A549 (cell line): ENCODE data around the gene SPIB. TPM values are rescaled to one million over a fixed set of nuclear protein-coding genes. Genes with fewer than 3 reads are reported as not detected.

Source experiments
- ATAC-seq, 2 experiments: fragments of 200-7000 bp in 1 of 2; fragments of >200 bp in 1 of 2; cut with Nextera tagmentation in 1 of 2; cut with Tn5 transposase in 1 of 2; 3 replicates each; pipeline versions ENCODE4 v1.8.0 to v1.9.1; 2018 to 2020; ENCODE audit warnings: mild to moderate bottlenecking in 1 of 2, moderate library complexity in 1 of 2
- CTCF ChIA-PET: fragments of 300-600 bp; sonication (Branson Sonifier 250); formaldehyde crosslinking; extraction: SDS; loops from one replicate; lab custom pipeline; 2021; ENCODE audit warnings: antibody characterized with exemption, inconsistent platforms; lab: Yijun Ruan, JAX
- POLR2A ChIA-PET: fragments of 350-600 bp; formaldehyde crosslinking; extraction: SDS; loops from one replicate; lab custom pipeline; 2021; ENCODE audit warnings: antibody characterized with exemption, inconsistent platforms; lab: Yijun Ruan, JAX
- DNase-seq, 2 experiments: peaks; one replicate each; pipeline versions ENCODE4 v3.0.0 to v3.0.0-alpha.2; 2011 to 2016; ENCODE audit warnings: low read depth in 1 of 2, low spot score in 1 of 2
- FAIRE-seq: peaks from 2 replicates; lab custom pipeline; 2011; peaks lifted over from hg19 to GRCh38; lab: Jason Lieb, UNC
- H3K27ac ChIP-seq, 2 experiments: fragments of >200 bp; sonication (Bioruptor Twin); formaldehyde crosslinking; 3 replicates each; pipeline ENCODE4 v1.5.1; 2016 to 2017
- H3K4me1 ChIP-seq: fragments of >200 bp; sonication (Bioruptor Twin); formaldehyde crosslinking; 3 replicates; pipeline ENCODE4 v1.6.1; 2016
- H3K4me2 ChIP-seq: fragments of >200 bp; sonication (Bioruptor Twin); formaldehyde crosslinking; 3 replicates; pipeline ENCODE4 v1.6.1; 2016
- H3K4me3 ChIP-seq: fragments of >200 bp; sonication (Bioruptor Twin); formaldehyde crosslinking; 3 replicates; pipeline ENCODE4 v1.5.1; 2016
- H3K9me3 ChIP-seq: fragments of >200 bp; sonication (Bioruptor Twin); formaldehyde crosslinking; 3 replicates; pipeline ENCODE4 v1.6.1; 2016
- BHLHE40 ChIP-seq: IDR thresholded peaks from 2 replicates; pipeline ENCODE4 v1.6.1; 2012; ENCODE audit warnings: low read depth, low read length, inconsistent platforms
- CBX2 ChIP-seq: fragments of 200-600 bp; sonication (generic); IDR thresholded peaks from 2 replicates; pipeline ENCODE4 v1.6.1; 2016; ENCODE audit warnings: low read depth, mild to moderate bottlenecking, borderline replicate concordance
- CHD2 ChIP-seq: fragments of 150-350 bp; IDR thresholded peaks from 2 replicates; pipeline ENCODE4 v1.6.1; 2014; ENCODE audit warnings: low read length; ENCODE audit not compliant: partially characterized antibody
- CHD4 ChIP-seq: fragments of 200-600 bp; sonication (generic); IDR thresholded peaks from 2 replicates; pipeline ENCODE4 v1.6.1; 2016; ENCODE audit warnings: antibody characterized with exemption, mild to moderate bottlenecking, borderline replicate concordance
- EP300 ChIP-seq, 2 experiments: fragments of >200 bp; sonication (Bioruptor Twin); formaldehyde crosslinking; IDR thresholded peaks; 2 replicates in 1 of 2; 3 replicates in 1 of 2; pipeline ENCODE4 v1.6.1; 2016 to 2017
- ESRRA ChIP-seq: fragments of 150-350 bp; IDR thresholded peaks from 2 replicates; pipeline ENCODE4 v1.6.1; 2014; ENCODE audit warnings: mild to moderate bottlenecking, low read length, borderline replicate concordance
- HDAC2 ChIP-seq: fragments of 200-600 bp; sonication (generic); IDR thresholded peaks from 2 replicates; pipeline ENCODE4 v1.6.1; 2016
- HOXA7 ChIP-seq: fragments of 250-450 bp; sonication (Bioruptor Pico); IDR thresholded peaks from 2 replicates; pipeline ENCODE4 v1.5.0; 2020; ENCODE audit warnings: mild to moderate bottlenecking, moderate library complexity
- HOXB5 ChIP-seq: fragments of 250-450 bp; sonication (Bioruptor Pico); IDR thresholded peaks from 2 replicates; pipeline ENCODE4 v1.5.0; 2020; ENCODE audit warnings: mild to moderate bottlenecking, moderate library complexity
- JUNB ChIP-seq: fragments of >200 bp; sonication (Bioruptor Twin); formaldehyde crosslinking; IDR thresholded peaks from 2 replicates; pipeline ENCODE4 v1.6.1; 2016
- KDM1A ChIP-seq: fragments of 200-600 bp; sonication (generic); IDR thresholded peaks from 2 replicates; pipeline ENCODE4 v1.6.1; 2016; ENCODE audit warnings: low read depth, mild to moderate bottlenecking
- MAFK ChIP-seq: fragments of 450-650 bp; IDR thresholded peaks from 2 replicates; pipeline ENCODE4 v1.6.1; 2014; ENCODE audit not compliant: partially characterized antibody
- MAZ ChIP-seq: fragments of 150-350 bp; IDR thresholded peaks from 2 replicates; pipeline ENCODE4 v1.6.1; 2014; ENCODE audit warnings: antibody characterized with exemption, low read depth, low read length, borderline replicate concordance
- NFE2L2 ChIP-seq: fragments of 150-350 bp; conservative IDR thresholded peaks from 2 replicates; pipeline ENCODE4 v1.6.1; 2014; ENCODE audit warnings: low read length
- NPAS2 ChIP-seq: fragments of 250-450 bp; sonication (Bioruptor Pico); IDR thresholded peaks from 2 replicates; pipeline ENCODE4 v1.8.0; 2022; ENCODE audit warnings: mild to moderate bottlenecking, moderate library complexity, borderline replicate concordance
- RARB ChIP-seq: fragments of 250-450 bp; sonication (Bioruptor Pico); IDR thresholded peaks from 2 replicates; pipeline ENCODE4 v1.8.0; 2021; ENCODE audit warnings: mild to moderate bottlenecking, moderate library complexity
- RCOR1 ChIP-seq: fragments of 150-350 bp; IDR thresholded peaks from 2 replicates; pipeline ENCODE4 v1.6.1; 2014; ENCODE audit warnings: antibody characterized with exemption, low read length, low read depth
- RNF2 ChIP-seq: fragments of 200-600 bp; sonication (generic); IDR thresholded peaks from 2 replicates; pipeline ENCODE4 v1.6.1; 2016; ENCODE audit warnings: low read depth, mild to moderate bottlenecking, antibody characterized with exemption, moderate library complexity, borderline replicate concordance
- SREBF2 ChIP-seq: fragments of 450-650 bp; IDR thresholded peaks from 2 replicates; pipeline ENCODE4 v1.6.1; 2014; ENCODE audit warnings: mild to moderate bottlenecking, moderate library complexity
- TFCP2L1 ChIP-seq: fragments of 250-450 bp; sonication (Bioruptor Pico); IDR thresholded peaks from 2 replicates; pipeline ENCODE4 v1.5.0; 2021; ENCODE audit warnings: mild to moderate bottlenecking
- TP53 ChIP-seq: fragments of 250-450 bp; sonication (Bioruptor Pico); IDR thresholded peaks from 2 replicates; pipeline ENCODE4 v1.5.0; 2021; ENCODE audit warnings: mild to moderate bottlenecking, moderate library complexity
- WGBS: methylation state at CpG from one replicate; pipeline ENCODE4 v1.1.6; 2017; ENCODE audit errors: missing lambda C conversion rate; 5-methylcytosine and 5-hydroxymethylcytosine counted together
- polyA plus RNA-seq, 4 experiments: library from polyadenylated mRNA; depleted of rRNA in 3 of 4; stranded (reverse); fragments of >200 nt; fragmentation: RNase III in 1 of 4; extraction: RNeasy Plus Mini Kit Qiagen cat#74134 plus additional on column Dnase treatment in 1 of 4; gene quantifications; 2 replicates in 3 of 4; 3 replicates in 1 of 4; pipeline ENCODE4 v1.2.3, GENCODE V29; 2011 to 2017
- TF ChIP-seq, protein P1 (sequence below): IDR thresholded peaks from 2 replicates; pipeline ENCODE4 v1.6.1; 2012; ENCODE audit warnings: low read depth, borderline replicate concordance
- TF ChIP-seq, protein P2 (sequence below): fragments of 450-650 bp; IDR thresholded peaks from 2 replicates; pipeline ENCODE4 v1.6.1; 2014; ENCODE audit warnings: antibody characterized with exemption
- TF ChIP-seq, protein P3 (sequence below): fragments of 250-450 bp; sonication (Bioruptor Pico); IDR thresholded peaks from 2 replicates; pipeline ENCODE4 v1.5.0; 2020; ENCODE audit warnings: low read depth, mild to moderate bottlenecking, moderate library complexity
- TF ChIP-seq, protein P4 (sequence below): IDR thresholded peaks from 2 replicates; pipeline ENCODE4 v1.6.1; 2012

Gene SPIB
- polyA plus RNA-seq, 2 of the 4 experiments (the other 2 are of a cell fraction): 0.03 TPM; not detected in 1

DNA sequence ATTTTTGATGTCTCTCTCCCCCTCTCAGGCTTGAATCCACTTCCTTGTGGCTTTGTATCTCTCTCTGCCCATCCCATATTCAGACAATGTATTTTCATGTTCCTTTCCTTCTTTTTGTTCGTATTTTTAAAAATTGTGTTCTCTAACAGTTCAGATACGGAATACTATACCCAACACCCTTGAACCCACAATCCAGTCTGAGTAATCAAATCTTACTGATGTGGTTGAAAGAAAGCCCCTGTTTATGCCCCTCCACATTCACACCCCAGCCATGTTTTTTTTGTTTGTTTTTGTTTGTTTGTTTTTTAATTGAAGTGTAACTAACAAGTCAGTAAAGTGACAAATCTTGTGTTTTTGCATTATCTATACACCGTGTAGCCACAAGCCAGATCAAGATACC, 1.4 kb downstream of the SPIB start (continued):
- TF ChIP-seq CHD2: no peak
- TF ChIP-seq MAZ: no peak
- no peak for TF ChIP-seq RNF2
- no peak for TF ChIP-seq TFCP2L1 (CRISPR knock-in tag)
- TF ChIP-seq, all 56 proteins: peak for 0

DNA sequence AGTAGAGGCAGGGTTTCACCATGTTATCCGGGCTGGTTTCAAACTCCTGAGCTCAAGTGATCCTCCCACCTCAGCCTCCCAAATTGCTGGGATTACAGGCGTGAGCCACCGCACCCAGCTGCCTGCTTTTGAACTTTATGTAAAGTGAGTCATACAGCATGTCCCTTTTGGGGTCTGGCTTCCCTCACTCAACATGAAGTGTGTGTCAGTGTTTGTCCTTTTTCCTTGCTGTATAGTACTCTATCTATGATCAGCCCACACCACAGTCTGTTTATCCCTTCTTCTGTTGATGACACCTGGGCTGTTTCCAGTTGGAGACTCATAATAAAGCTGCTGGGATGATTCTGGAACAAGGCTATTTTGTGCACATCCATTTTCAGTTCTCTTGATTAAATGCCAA, 2.1 kb downstream of the SPIB start:
- WGBS: 74% methylated on average over 3 of the region's 3 CpGs
- ATAC-seq (no peak), DNase-seq (no peak), FAIRE-seq (no peak)
- Histone ChIP-seq H3K27ac (no peak overlapping the region), H3K4me3 (no peak overlapping the region), H3K4me1 (no peaks in the 10 kb centered on the region), H3K9me3 (no peaks in the 10 kb centered on the region), H3K4me2 (no peak overlapping the region)
- ChIA-PET POLR2A (no interaction called here), CTCF (interaction anchor here (2.7 to 5.8 kb wide), 2 partner anchors 18 to 41 kb away, joined by 8 to 36 read pairs; no protein-coding TSS in a partner anchor)
- TF ChIP-seq CHD4 (peak; percentile 40; the same call in 1 of the 2 replicates), SREBF2 (no peak)

DNA sequence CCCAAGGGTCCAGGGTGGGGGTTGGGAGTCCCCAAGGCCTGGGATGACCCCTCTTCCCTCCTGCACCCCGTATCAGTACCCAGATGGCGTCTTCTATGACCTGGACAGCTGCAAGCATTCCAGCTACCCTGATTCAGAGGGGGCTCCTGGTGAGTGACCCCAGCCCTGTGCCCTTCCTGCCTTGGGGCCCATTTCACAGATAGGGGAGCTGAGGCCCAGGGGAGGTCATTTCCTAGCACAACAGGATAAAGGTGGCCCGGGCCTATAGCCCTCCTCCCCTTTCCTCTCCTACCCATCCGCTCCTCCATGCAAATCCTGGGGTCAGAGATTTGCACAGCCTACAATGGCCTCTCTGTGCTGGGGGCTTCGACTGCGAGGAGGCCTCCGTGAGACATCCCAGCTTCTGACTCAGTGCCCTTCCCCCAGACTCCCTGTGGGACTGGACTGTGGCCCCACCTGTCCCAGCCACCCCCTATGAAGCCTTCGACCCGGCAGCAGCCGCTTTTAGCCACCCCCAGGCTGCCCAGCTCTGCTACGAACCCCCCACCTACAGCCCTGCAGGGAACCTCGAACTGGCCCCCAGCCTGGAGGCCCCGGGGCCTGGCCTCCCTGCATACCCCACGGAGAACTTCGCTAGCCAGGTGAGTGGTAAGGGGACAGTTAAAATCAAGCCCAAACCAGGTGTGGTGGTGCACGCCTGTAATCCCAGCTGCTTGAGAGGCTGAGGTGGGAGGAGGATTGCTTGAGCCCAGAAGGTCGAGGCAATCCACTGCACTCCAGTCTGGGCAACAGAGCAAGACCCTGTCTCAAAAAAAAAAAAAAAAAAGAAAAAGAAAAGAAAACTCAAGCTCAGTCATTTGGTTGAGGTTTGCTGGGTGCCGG, 3.9 kb downstream of the SPIB start:
- H3K27ac ChIP-seq: no peak overlapping the region
- H3K4me3 ChIP-seq: no peak overlapping the region
- FAIRE-seq: no peak
- TF ChIP-seq ESRRA: no peak
- TF ChIP-seq MAFK: no peak
- no peak for TF ChIP-seq BHLHE40
- no peak for TF ChIP-seq TP53 (CRISPR knock-in tag)
- TF ChIP-seq, protein P1, sequence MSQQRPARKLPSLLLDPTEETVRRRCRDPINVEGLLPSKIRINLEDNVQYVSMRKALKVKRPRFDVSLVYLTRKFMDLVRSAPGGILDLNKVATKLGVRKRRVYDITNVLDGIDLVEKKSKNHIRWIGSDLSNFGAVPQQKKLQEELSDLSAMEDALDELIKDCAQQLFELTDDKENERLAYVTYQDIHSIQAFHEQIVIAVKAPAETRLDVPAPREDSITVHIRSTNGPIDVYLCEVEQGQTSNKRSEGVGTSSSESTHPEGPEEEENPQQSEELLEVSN: no peak
- no peak for TF ChIP-seq NPAS2 (CRISPR knock-in tag)
- no peak for TF ChIP-seq RCOR1
- no peak for TF ChIP-seq RARB
- TF ChIP-seq CBX2: no peak
- TF ChIP-seq KDM1A: no peak
- no peak for TF ChIP-seq JUNB
- TF ChIP-seq, protein P2, sequence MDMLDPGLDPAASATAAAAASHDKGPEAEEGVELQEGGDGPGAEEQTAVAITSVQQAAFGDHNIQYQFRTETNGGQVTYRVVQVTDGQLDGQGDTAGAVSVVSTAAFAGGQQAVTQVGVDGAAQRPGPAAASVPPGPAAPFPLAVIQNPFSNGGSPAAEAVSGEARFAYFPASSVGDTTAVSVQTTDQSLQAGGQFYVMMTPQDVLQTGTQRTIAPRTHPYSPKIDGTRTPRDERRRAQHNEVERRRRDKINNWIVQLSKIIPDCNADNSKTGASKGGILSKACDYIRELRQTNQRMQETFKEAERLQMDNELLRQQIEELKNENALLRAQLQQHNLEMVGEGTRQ: no peak
- no peak for TF ChIP-seq EP300 (IDR thresholded peaks at IDR 0.05)
- no peak for TF ChIP-seq HOXB5 (CRISPR knock-in tag)
- no peak for TF ChIP-seq NFE2L2
- TF ChIP-seq HOXA7: no peak
- TF ChIP-seq, protein P3, sequence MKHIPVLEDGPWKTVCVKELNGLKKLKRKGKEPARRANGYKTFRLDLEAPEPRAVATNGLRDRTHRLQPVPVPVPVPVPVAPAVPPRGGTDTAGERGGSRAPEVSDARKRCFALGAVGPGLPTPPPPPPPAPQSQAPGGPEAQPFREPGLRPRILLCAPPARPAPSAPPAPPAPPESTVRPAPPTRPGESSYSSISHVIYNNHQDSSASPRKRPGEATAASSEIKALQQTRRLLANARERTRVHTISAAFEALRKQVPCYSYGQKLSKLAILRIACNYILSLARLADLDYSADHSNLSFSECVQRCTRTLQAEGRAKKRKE (CRISPR knock-in tag): no peak
- TF ChIP-seq HDAC2: no peak
- TF ChIP-seq, protein P4, sequence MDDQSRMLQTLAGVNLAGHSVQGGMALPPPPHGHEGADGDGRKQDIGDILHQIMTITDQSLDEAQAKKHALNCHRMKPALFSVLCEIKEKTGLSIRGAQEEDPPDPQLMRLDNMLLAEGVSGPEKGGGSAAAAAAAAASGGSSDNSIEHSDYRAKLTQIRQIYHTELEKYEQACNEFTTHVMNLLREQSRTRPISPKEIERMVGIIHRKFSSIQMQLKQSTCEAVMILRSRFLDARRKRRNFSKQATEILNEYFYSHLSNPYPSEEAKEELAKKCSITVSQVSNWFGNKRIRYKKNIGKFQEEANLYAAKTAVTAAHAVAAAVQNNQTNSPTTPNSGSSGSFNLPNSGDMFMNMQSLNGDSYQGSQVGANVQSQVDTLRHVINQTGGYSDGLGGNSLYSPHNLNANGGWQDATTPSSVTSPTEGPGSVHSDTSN: no peak
- POLR2A ChIA-PET: no interaction called here
- CTCF ChIA-PET: interaction anchor here (0.8 to 5.8 kb wide), 7 partner anchors 9 to 56 kb away, joined by 3 to 36 read pairs (median 5); no protein-coding TSS in a partner anchor
- 79% methylated on average over 12 of the region's 18 CpGs for WGBS
- no peaks in the 10 kb centered on the region for H3K4me1 ChIP-seq
- no peak for ATAC-seq
- no peak for DNase-seq
- H3K4me2 ChIP-seq: no peak overlapping the region
- no peaks in the 10 kb centered on the region for H3K9me3 ChIP-seq
